Kidney capillary endothelial cell (primary cell): ENCODE data around the gene CD302.
A peak's percentile ranks its signal among the peaks of the same experiment; 100 is the strongest.
"Not testable (repeated sequence)": the region's sequence is repeated elsewhere in the genome, so short reads cannot be mapped to it uniquely, and the experiment has no call there.

ENCODE experiments used
- DNase-seq: peaks from one replicate; pipeline ENCODE4 v3.0.0-alpha.2; 2018; ENCODE audit warnings: low spot score

The CD302 gene, protein sequence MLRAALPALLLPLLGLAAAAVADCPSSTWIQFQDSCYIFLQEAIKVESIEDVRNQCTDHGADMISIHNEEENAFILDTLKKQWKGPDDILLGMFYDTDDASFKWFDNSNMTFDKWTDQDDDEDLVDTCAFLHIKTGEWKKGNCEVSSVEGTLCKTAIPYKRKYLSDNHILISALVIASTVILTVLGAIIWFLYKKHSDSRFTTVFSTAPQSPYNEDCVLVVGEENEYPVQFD

DNA sequence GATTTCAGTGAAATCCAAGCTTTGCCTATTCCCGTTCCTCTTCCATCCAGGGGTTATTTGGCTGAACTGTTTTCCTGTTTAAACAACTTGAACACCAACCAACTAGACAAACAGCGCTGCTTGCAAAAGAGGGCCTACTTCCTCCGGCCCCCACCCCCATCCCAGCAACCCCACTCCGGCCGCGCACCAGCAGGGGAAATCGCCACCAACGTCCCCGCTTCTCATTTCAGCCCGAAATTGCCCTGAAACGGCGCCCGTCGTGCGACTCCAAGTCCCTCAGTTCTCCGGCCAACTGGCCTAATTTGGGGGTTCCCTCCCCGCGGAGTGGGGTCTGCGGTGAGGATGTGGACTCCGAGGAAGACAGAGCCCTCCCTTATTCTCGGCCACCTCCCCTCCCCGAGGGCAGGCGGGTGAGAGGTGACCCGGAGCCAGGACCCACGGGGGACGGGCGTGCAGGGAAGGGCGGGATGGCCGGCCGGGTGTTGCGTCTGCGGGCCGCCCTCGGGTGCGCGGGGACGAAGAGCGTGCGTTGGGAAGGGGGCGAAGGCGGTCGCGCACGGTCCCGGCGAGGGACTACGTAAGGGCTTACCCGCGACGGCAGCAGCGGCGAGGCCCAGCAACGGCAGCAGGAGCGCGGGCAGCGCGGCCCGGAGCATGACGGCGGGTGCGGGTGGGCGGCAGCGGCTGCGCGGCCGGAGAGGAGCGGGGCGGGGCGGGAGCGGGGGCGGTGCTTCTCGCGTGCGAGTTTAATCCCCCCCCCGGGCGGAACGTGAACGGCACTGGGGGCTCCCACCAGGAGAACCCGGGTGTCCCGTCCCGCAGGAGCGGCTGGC, at the start of gene CD302:
TSS of gene CD302 (minus strand) at position 666 of the 833 bp plus-strand sequence. CDS start at position 656, 10 bp downstream.
- no peak for DNase-seq

DNA sequence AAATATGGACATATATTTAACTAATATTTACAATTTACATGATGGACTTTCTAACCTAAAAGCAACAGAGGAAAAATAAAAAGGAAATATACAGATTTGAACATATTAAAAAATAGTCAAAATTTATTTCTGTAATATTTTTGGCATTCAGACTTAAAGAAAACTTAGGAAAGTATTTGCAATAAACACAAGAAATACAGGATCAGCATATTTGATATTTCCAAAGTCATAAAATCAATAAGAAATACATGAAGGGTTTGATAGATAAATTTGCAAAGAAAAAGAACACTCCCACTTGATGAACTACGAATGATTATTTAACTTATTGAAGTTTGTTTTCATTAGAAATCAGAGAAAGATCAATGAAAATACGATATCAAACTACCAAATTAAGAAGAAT, 48.6 kb upstream of the CD302 start:
- no peak for DNase-seq

DNA sequence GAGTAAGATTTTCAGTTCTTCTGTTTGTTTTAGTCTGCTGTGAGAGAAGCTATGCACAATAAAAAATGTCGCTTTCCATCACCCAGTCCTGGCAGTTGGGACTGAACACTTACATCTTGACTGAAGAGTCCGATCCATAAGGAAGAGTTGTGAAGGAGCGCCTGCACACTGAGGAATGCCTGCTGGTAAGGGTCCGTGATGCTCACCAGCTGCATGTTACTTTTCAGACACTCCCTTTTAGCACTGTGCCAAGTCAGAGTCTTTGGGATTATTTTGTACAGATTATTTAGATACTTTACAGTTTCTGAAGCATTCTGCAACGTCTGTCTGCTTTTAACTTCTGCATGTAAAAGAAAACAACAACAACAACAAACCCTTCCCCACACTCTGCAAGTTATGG, 42.6 kb upstream of the CD302 start:
- no peak for DNase-seq

DNA sequence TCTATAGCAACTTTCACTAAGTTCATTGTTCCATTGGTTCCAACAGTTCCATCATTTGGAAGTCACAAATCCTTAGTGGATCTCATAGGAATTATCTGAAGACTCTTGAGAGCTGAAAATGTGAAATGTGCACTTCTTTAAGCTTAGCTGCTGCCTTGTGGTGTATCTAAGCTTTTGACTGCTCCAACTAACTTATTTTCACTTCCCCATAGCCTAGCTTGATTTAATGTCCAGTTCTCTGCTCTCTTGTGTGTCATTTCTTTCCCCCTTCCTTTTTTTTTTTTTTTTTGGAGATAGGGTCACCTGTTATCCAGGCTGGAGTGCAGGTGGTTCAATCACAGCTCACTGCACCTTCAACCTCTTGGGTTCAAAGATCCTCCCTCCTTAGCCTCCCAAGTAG, 34.9 kb upstream of the CD302 start:
- no peak for DNase-seq

DNA sequence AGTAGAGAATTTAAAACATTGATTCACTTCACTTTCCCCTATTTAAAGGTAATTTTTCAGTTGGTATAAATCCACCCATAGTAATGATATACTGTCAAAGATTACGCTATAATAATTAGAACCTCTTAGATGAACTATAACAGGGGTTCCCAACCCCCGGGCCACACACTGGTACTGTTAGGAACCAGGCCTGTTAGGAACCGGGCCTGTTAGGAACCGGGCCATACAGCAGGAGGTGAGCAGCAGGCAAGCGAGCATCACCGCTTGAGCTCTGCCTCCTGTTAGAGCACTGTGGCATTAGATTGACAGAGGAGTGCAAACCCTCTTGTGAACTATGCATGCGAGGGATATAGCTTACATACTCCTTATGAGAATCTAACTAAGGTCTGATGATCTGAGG, 34.0 kb upstream of the CD302 start:
- DNase-seq, result no peak

DNA sequence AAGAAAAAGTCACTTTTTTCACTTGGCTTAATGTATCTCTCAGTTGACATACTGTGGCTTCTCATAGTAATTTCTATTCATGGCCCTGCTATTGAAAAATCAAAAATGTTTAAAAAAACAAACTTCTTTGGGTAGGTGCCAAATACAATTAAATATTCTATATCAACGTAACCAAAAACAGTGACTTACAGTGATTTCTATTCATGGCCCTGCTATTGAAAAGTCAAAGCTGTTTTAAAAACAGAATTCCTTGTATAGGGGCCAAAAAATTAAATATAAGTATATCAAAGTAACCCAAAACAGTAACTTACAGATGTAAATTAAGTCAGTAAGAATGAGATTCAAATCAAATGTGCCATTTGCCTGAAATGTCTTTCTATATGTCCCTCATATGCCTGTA, 31.4 kb upstream of the CD302 start:
- no peak for DNase-seq

DNA sequence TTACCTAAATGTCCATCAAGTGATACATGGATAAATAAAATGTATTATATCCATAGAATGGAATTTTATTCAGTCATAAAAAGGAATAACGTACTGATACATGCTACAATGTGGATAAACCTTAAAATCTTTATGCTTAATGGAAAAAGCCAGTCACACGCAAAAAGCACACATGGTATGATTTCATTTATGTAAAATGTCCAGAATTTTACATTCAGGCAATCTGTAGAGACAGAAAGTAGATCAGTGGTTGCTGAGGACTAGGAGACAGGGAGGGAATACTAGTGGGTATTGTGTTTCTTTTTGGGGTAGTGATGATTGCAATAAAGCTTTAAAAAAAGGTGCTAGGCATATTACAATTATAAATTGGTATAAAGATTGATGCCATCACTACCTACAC, 30.7 kb upstream of the CD302 start:
- DNase-seq, result no peak

DNA sequence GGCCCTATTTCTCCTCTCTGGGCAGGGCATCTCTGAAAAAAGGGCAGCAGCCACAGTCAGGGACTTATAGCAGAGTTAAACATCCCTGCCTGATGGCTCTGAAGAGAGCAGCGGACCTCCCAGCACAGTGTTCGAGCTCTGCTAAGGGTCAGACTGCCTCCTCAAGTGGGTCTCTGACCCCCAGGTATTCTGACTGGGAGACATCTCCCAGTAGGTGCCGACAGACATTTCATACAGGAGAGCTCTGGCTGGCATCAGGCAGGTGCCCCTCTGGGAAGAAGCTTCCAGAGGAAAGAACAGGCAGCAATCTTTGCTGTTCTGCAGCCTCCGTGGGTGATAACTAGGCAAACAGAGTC, 24.4 kb upstream of the CD302 start:
- DNase-seq, result not testable (repeated sequence)

DNA sequence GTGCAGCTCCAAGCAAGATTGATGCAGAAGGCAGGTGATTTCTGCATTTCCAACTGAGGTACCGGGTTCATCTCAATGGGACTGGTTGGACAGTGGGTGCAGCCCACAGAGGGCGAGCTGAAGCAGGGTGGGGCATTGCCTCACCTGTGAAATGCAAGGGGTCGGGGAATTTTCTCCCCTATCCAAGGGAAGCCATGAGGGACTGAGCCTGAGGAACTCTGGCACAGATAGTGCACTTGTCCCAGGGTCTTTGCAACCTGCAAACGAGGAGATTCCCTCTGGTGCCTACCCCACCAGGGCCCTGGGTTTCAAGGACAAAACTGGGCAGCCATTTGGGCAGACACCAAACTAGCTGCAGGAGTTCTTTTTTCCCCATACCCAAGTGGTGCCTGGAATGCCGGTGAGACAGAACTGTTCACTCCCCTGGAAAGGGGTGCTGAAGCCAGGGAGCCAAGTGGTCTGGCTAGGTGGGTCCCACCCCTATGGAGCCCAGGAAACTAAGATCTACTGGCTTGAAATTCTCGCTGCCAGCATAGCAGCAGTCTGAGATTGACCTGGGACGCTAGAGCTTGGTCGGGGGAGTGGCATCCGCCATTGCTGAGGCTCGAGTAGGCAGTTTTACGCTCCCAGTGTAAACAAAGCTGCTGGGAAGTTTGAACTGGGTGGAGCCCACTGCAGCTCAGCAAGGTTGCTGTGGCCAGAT, 23.9 kb upstream of the CD302 start:
- not testable (repeated sequence) for DNase-seq

DNA sequence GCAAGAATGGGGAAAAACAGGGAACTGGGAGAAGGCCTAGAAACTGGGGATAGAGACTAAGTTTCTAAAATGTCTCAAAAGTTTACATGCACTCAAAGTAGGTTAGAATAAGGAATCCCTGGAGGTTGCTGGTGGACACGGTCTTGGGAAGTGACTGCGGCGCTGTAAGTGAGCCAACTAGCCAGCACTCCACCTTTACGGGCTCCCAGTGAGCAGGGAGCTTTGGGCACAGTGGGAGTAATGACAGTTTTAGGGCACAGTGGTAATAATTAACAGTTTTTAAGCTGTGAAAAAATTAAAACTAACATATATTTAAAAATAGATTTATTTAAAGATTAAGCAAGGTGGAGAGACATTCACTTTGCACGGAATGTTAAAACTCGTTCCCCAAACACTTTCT, 20.9 kb upstream of the CD302 start:
- DNase-seq, result no peak

DNA sequence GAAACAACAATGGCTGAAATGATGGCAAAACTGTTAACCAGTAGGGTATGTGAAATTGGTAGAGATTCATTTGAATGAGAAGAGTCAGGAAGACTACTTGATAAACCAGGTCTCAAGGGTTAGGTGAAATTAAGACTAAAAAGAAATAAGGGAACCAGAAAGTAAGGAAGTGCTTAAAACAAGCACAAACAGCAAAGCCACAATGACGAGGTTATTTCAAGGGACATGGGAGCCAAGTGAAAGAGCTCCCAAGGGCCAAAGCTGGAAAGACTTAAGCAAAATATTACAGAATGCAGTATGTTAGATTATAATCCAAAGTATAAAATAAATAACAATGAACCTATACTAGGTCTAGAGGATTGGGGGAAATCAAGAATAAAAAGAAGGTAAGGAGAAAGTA, 19.3 kb upstream of the CD302 start:
- no peak for DNase-seq

DNA sequence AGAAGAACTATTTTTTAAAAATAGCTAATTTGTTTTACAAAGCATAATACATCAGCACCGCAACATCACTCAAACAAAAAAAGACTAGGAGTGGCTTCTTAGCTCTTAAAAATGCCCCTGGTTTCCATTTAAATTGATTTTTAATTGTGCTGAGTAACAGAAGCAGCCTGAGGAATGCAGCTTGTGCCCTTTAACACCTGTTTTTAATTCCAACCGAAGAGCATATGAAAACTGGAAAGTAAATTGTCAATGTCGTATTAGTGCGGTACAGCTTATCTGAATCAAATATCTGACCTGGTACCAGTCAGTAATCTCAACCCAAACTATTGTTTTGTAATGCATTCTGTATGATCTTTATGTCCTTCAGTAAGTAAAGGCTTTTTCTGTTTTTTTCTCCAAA, 13.2 kb upstream of the CD302 start:
- DNase-seq, result no peak

DNA sequence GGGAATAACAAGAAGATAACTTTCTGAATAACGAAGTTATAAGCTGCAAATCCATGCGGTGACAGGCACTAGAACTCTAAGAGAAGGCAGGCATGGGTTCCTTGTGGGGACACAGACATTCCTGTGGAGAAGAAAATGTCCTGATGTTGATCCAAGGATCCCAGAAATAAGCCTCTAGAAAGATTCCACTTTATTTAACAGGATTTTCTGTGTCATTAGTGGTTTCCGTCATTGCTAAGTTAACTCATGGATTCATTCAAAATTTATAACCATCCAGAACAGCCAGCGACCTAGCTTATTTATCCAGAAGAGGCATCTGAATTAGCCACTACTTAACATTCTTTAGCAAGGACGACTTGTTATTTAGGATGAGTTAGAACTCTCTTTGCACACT, 10.0 kb upstream of the CD302 start:
- DNase-seq, result no peak

DNA sequence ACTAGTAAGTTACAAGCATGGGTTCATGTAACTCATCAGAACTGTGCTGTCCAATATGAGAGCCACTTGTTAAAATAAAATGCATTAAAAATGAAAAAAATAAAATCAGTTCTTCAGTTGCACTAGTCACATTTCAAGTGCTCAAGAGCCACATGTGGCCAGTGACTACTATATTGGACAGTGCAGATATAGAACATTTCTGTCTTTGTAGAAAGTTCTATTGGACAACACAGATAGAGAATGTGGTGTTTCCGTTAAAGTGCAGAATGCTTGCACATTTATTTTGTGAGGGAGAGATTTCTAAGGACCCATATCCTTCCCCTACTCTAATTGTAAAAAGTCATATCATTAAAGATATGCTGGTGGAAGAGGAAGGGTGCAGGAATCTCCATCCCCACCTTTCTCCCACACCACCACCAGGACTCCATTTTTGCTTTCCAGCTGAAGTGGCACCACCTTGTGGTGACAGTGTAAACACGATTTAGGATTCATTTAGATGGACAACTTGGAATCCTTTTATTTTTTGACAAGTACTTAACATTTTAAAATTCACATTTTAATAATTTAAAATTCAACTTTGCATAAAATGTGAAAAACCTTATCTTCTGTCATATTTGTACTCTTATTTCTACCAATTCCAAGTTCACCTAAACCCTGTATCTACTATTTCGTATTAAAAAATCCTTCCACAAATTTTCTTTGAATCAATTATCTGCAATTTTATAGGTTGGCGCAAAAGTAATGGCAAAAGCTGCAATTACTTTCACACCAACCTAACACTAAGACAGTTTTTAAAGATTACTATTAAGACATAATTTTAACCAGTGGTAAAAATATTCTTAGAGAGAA, 9.4 kb upstream of the CD302 start:
- DNase-seq, result peak; percentile 44

DNA sequence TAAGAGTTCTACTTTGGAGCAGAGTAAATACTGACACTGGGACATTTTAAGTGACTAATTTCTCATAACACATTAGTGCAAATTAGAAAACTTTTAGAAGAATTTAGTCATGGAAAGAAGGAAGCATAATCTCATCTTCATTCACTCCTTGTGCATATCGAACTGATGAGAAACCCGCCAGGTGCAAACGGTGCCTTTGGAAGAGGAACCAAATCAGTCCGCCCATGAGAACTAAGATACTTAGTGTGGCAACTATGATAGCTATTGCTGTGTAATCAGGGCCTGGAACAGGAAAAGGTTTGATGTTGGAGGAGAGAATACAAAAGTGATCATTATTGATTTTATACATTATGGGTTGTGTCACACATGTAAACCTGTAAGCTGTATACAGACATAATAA, 6.9 kb upstream of the CD302 start:
- DNase-seq, result no peak

DNA sequence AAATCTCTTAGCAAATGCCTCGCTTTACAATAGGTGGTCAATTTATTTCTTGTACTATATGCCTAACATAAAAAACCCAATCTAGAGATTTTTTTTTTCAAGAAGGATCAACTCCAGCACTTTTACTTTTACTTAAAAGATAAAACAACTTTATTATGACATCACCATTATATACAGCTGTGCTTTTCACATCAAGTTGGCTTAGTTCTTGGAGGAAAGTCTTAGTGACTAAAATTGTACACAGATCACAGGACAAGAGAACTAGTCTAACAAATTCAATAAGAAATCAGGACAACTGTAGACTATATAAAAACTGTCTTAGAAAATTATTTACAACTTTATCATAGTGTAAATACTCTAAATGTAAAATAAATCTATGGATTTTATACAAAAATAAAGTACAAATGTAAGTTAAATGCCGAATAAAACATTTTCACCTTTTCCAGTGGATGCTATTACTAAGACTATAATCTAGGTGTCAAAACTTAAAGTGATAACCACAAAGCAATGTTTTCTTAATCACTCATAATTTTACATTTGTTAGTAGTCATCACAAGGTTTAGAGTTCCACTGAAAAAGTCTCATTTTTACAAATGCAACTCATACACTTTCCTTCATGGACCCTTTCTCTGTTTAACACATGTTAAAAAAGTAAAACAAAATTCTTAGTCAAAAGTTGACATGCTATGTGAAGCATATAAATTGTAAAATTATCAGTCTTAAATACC, 5.4 kb upstream of the CD302 start:
- DNase-seq, result no peak

DNA sequence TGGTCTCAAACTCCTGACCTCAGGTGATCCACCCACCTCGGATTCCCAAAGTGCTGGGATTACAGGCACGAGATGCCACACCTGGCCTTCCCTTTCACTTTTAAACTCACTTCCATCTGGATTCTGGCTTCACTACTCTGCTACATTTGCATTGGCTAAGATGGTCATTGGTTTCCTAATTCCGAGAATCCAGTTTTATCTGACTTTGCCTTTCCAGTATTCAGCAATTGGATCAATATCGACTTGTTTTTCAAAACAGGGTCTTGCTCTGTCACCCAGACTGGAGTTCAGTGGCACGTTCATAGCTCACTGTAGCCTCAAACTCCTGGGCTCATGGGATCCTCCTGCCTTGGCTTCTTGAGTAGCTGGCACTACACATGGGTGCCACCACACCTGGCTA, 4.7 kb upstream of the CD302 start:
- no peak for DNase-seq

DNA sequence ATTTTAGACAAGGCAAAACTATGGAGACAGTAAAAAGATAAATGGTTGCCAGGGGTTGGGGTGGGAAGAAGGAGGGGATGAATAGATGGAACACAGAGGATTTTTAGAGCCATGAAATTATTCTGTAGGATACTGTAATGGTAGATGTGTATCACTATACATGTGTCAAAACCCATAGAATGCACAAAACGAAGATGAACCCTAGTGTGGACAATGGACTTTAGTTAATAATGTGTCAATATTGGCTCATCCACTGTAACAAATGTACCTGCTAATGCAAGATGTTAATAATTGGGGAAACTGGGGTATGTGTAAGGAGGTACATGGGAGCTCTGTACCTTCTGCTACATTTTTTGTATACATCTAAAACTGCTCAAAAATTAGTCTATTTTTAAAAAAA, 1.8 kb upstream of the CD302 start:
- DNase-seq, result no peak

DNA sequence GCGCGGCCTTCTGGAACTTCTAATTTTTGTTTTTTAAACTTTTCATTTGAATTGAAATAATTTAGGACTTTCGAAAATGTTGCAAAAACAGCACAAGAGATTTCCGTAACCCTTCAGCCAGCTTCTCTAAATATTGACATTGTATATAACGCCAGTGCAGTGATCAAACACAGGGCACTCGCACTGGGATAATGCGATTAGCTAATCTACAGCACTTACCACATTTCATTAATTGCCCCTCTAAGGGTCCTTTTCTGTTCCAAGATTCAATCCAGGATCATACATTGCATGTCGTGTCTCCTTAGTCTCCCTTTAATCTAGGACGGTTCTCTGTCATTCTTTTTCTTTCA, 343 bp upstream of the CD302 start:
- DNase-seq, result no peak

DNA sequence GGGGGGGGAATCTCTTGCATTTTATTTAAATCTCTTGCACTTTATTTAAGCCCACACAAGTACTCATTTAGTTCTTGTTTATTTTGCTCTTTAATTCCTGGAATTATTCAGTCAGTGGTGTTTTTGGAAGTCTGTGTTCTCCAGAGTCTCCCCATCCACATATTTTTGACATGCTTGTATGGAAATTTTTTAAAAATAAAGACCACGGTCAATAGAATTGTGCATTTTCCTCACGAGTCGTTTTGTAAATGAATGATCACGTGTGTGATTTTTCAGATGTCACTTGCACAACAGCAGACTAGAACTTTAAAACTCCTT, 824 bp downstream of the CD302 start:
- DNase-seq, result no peak

DNA sequence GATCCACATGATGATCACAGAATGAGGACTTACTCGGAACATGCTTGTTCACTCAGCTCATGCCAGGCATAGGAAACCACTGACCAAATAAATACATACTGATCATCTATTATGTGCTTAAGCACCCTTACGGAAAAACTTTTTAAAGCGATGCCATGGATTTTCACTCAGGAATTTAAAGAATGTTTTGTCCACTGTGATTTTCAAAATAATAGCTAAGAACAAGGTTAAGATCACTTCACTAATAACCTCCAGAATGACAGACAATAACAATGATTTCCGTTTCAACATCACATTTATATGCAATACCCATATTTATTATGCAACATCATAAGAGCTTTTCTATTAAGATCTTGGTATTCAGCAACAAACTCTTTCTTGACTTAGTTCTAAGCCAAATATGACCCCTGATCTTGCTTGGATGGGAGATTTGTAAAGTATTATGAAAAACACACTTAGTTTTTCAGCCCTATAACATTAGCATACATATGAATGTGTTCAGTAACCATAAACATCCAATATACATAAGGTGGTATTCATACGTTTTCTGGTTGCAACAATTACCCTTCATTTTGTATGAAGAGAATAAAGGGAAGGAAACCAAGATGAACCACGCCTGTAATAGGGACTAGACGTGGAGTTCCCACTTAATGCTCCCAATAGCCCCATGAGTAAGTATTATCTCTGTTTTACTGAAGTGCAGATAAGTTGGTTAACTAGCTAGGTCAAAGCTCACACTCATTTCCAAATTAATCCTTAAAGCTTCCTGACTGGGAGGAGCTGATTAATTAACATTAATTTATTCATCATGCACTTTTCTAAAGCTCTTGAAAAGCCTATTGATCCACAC, 1.9 kb downstream of the CD302 start:
- DNase-seq, result no peak
